ENCODE results near the gene UAP1L1. TPM values are rescaled to one million over a fixed set of nuclear protein-coding genes. Genes with fewer than 3 reads are reported as not detected.

Gene UAP1L1
- polyA plus RNA-seq, 4 donors, result 0.89 to 25.8 (median 5.3) TPM

- Histone ChIP-seq H3K36me3 (ENCODE audit: control insufficient read depth in 3 of 3, insufficient read depth in 2 of 3, low read depth in 1 of 3, low read length in 3 of 3) (peaks cover 0 to 9% (median 0%) of the 10 kb centered on the region in 3 donors), H3K27ac (ENCODE audit: low read depth in 1 of 3, low read length in 2 of 3) (peak overlapping the region in 1 of 3 donors; percentile 47), H3K4me3 (ENCODE audit: low read depth in 1 of 3, low read length in 3 of 3) (no peak overlapping the region), H3K9me3 (ENCODE audit: control insufficient read depth in 2 of 2, insufficient read depth in 1 of 2, low read depth in 1 of 2, low read length in 1 of 2) (no peaks in the 10 kb centered on the region), H3K4me1 (ENCODE audit: control insufficient read depth in 3 of 3, insufficient read depth in 2 of 3, low read depth in 1 of 3, low read length in 2 of 3) (peaks cover 4 to 45% (median 6%) of the 10 kb centered on the region in 3 donors), H3K27me3 (ENCODE audit: control insufficient read depth in 3 of 3, insufficient read depth in 3 of 3, low read length in 3 of 3) (peaks cover 0 to 22% (median 0%) of the 10 kb centered on the region in 3 donors)
- DNase-seq (peak; percentile 84 to 87), FAIRE-seq (no peak)
- 16 to 62% (median 51%) methylated on average over 8 of the region's 8 CpGs for WGBS, 3 donors
Measured at GRCh38 chr9:137073992-137074399, 3.3 kb upstream of the UAP1L1 start.

- Histone ChIP-seq H3K27me3 (ENCODE audit: control insufficient read depth in 3 of 3, insufficient read depth in 3 of 3, low read length in 3 of 3) (peaks cover 0 to 24% (median 0%) of the 10 kb centered on the region in 3 donors), H3K4me3 (ENCODE audit: low read depth in 1 of 3, low read length in 3 of 3) (no peak overlapping the region), H3K27ac (ENCODE audit: low read depth in 1 of 3, low read length in 2 of 3) (no peak overlapping the region), H3K9me3 (ENCODE audit: control insufficient read depth in 2 of 2, insufficient read depth in 1 of 2, low read depth in 1 of 2, low read length in 1 of 2) (no peaks in the 10 kb centered on the region), H3K4me1 (ENCODE audit: control insufficient read depth in 3 of 3, insufficient read depth in 2 of 3, low read depth in 1 of 3, low read length in 2 of 3) (peaks cover 4 to 42% (median 6%) of the 10 kb centered on the region in 3 donors), H3K36me3 (ENCODE audit: control insufficient read depth in 3 of 3, insufficient read depth in 2 of 3, low read depth in 1 of 3, low read length in 3 of 3) (peaks cover 0 to 16% (median 0%) of the 10 kb centered on the region in 3 donors)
- no peak for FAIRE-seq
- WGBS, 3 donors, result 37 to 69% (median 48%) methylated on average over 12 of the region's 12 CpGs
- no peak for DNase-seq
Measured at GRCh38 chr9:137074657-137075274, 2.6 kb upstream of the UAP1L1 start.

- WGBS, 3 donors, result 80 to 89% (median 88%) methylated on average over 12 of the region's 12 CpGs
- peaks cover 0 to 22% (median 0%) of the 10 kb centered on the region in 3 donors for H3K36me3 ChIP-seq (ENCODE audit: control insufficient read depth in 3 of 3, insufficient read depth in 2 of 3, low read depth in 1 of 3, low read length in 3 of 3)
- H3K4me1 ChIP-seq (ENCODE audit: control insufficient read depth in 3 of 3, insufficient read depth in 2 of 3, low read depth in 1 of 3, low read length in 2 of 3), result peaks cover 4 to 42% (median 6%) of the 10 kb centered on the region in 3 donors
- no peak overlapping the region for H3K27ac ChIP-seq (ENCODE audit: low read depth in 1 of 3, low read length in 2 of 3)
- DNase-seq (no peak), FAIRE-seq (no peak)
- H3K27me3 ChIP-seq (ENCODE audit: control insufficient read depth in 3 of 3, insufficient read depth in 3 of 3, low read length in 3 of 3), result peaks cover 0 to 30% (median 0%) of the 10 kb centered on the region in 3 donors
- H3K4me3 ChIP-seq (ENCODE audit: low read depth in 1 of 3, low read length in 3 of 3), result no peak overlapping the region
- H3K9me3 ChIP-seq (ENCODE audit: control insufficient read depth in 2 of 2, insufficient read depth in 1 of 2, low read depth in 1 of 2, low read length in 1 of 2), result no peaks in the 10 kb centered on the region
Measured at GRCh38 chr9:137075275-137075775, 2.0 kb upstream of the UAP1L1 start.

GRCh38 chr9:137076636-137077009 lies 694 bp upstream of the UAP1L1 start:
- Histone ChIP-seq H3K36me3 (ENCODE audit: control insufficient read depth in 3 of 3, insufficient read depth in 2 of 3, low read depth in 1 of 3, low read length in 3 of 3) (peaks cover 0 to 35% (median 0%) of the 10 kb centered on the region in 3 donors), H3K4me1 (ENCODE audit: control insufficient read depth in 3 of 3, insufficient read depth in 2 of 3, low read depth in 1 of 3, low read length in 2 of 3) (peaks cover 4 to 32% (median 6%) of the 10 kb centered on the region in 3 donors), H3K27me3 (ENCODE audit: control insufficient read depth in 3 of 3, insufficient read depth in 3 of 3, low read length in 3 of 3) (peaks cover 0 to 30% (median 0%) of the 10 kb centered on the region in 3 donors), H3K27ac (ENCODE audit: low read depth in 1 of 3, low read length in 2 of 3) (peak overlapping the region in 2 of 3 donors; percentile 58 to 64), H3K4me3 (ENCODE audit: low read depth in 1 of 3, low read length in 3 of 3) (peak overlapping the region in 2 of 3 donors; percentile 39 to 64), H3K9me3 (ENCODE audit: control insufficient read depth in 2 of 2, insufficient read depth in 1 of 2, low read depth in 1 of 2, low read length in 1 of 2) (no peaks in the 10 kb centered on the region)
- FAIRE-seq (no peak), DNase-seq (no peak)
- 69 to 70% (median 70%) methylated on average over 15 of the region's 15 CpGs for WGBS, 3 donors

GRCh38 chr9:137077758-137078693 lies 709 bp downstream of the UAP1L1 start:
- no peak for FAIRE-seq
- Histone ChIP-seq H3K9me3 (ENCODE audit: control insufficient read depth in 2 of 2, insufficient read depth in 1 of 2, low read depth in 1 of 2, low read length in 1 of 2) (no peaks in the 10 kb centered on the region), H3K4me3 (ENCODE audit: low read depth in 1 of 3, low read length in 3 of 3) (peak overlapping the region; percentile 58 to 65 (median 64)), H3K27ac (ENCODE audit: low read depth in 1 of 3, low read length in 2 of 3) (peak overlapping the region in 2 of 3 donors; percentile 8 to 56), H3K4me1 (ENCODE audit: control insufficient read depth in 3 of 3, insufficient read depth in 2 of 3, low read depth in 1 of 3, low read length in 2 of 3) (peaks cover 4 to 32% (median 6%) of the 10 kb centered on the region in 3 donors), H3K36me3 (ENCODE audit: control insufficient read depth in 3 of 3, insufficient read depth in 2 of 3, low read depth in 1 of 3, low read length in 3 of 3) (peaks cover 0 to 49% (median 0%) of the 10 kb centered on the region in 3 donors), H3K27me3 (ENCODE audit: control insufficient read depth in 3 of 3, insufficient read depth in 3 of 3, low read length in 3 of 3) (peaks cover 0 to 30% (median 0%) of the 10 kb centered on the region in 3 donors)
- 8 to 13% (median 10%) methylated on average over 48 to 76 of the region's 76 CpGs for WGBS, 3 donors
- DNase-seq, result peak in 1 of 2 donors; percentile 56

GRCh38 chr9:137078701-137079400 lies 1.5 kb downstream of the UAP1L1 start:
- Histone ChIP-seq H3K4me1 (ENCODE audit: control insufficient read depth in 3 of 3, insufficient read depth in 2 of 3, low read depth in 1 of 3, low read length in 2 of 3) (peaks cover 2 to 25% (median 9%) of the 10 kb centered on the region in 3 donors), H3K36me3 (ENCODE audit: control insufficient read depth in 3 of 3, insufficient read depth in 2 of 3, low read depth in 1 of 3, low read length in 3 of 3) (peaks cover 0 to 57% (median 0%) of the 10 kb centered on the region in 3 donors), H3K4me3 (ENCODE audit: low read depth in 1 of 3, low read length in 3 of 3) (peak overlapping the region in 2 of 3 donors; percentile 58 to 64), H3K27ac (ENCODE audit: low read depth in 1 of 3, low read length in 2 of 3) (no peak overlapping the region), H3K27me3 (ENCODE audit: control insufficient read depth in 3 of 3, insufficient read depth in 3 of 3, low read length in 3 of 3) (peaks cover 0 to 30% (median 0%) of the 10 kb centered on the region in 3 donors), H3K9me3 (ENCODE audit: control insufficient read depth in 2 of 2, insufficient read depth in 1 of 2, low read depth in 1 of 2, low read length in 1 of 2) (no peaks in the 10 kb centered on the region)
- 41 to 62% (median 51%) methylated on average over 42 to 51 of the region's 51 CpGs for WGBS, 3 donors
- FAIRE-seq, result no peak
- peak in 1 of 2 donors; percentile 45 for DNase-seq

- no peak overlapping the region for H3K27ac ChIP-seq (ENCODE audit: low read depth in 1 of 3, low read length in 2 of 3)
- peaks cover 0 to 57% (median 0%) of the 10 kb centered on the region in 3 donors for H3K36me3 ChIP-seq (ENCODE audit: control insufficient read depth in 3 of 3, insufficient read depth in 2 of 3, low read depth in 1 of 3, low read length in 3 of 3)
- no peak for FAIRE-seq
- DNase-seq, result no peak
- 40 to 79% (median 64%) methylated on average over 8 to 13 of the region's 13 CpGs for WGBS, 3 donors
- H3K4me3 ChIP-seq (ENCODE audit: low read depth in 1 of 3, low read length in 3 of 3), result no peak overlapping the region
- no peaks in the 10 kb centered on the region for H3K9me3 ChIP-seq (ENCODE audit: control insufficient read depth in 2 of 2, insufficient read depth in 1 of 2, low read depth in 1 of 2, low read length in 1 of 2)
- peaks cover 2 to 20% (median 9%) of the 10 kb centered on the region in 3 donors for H3K4me1 ChIP-seq (ENCODE audit: control insufficient read depth in 3 of 3, insufficient read depth in 2 of 3, low read depth in 1 of 3, low read length in 2 of 3)
- peaks cover 0 to 30% (median 0%) of the 10 kb centered on the region in 3 donors for H3K27me3 ChIP-seq (ENCODE audit: control insufficient read depth in 3 of 3, insufficient read depth in 3 of 3, low read length in 3 of 3)
Measured at GRCh38 chr9:137079401-137079787, 2.1 kb downstream of the UAP1L1 start.
